K562 (cell line): ENCODE data around the gene CASKIN2. TPM values are rescaled to one million over a fixed set of nuclear protein-coding genes. Genes with fewer than 3 reads are reported as not detected.

Experiments
- ATAC-seq: fragments of 200-7000 bp; cut with Tn5 transposase; 3 replicates; pipeline ENCODE4 v1.9.1; 2020; ENCODE audit warnings: moderate library complexity
- BruUV-seq: library from RNA; stranded (reverse); fragments of 400-500 nt; replicated peaks from 2 replicates; lab custom pipeline; 2021; lab: Mats Ljungman, UMichigan
- CTCF ChIA-PET: fragments of 300-600 bp; formaldehyde crosslinking; extraction: SDS; loops from one replicate; lab custom pipeline; 2021; ENCODE audit warnings: low intra/inter-chr PET ratio; lab: Yijun Ruan, JAX
- POLR2A ChIA-PET: fragments of 300-600, 350-650 bp; sonication (Branson Sonifier 250); formaldehyde crosslinking; extraction: SDS; loops from one replicate; lab custom pipeline; 2021; ENCODE audit warnings: antibody characterized with exemption, inconsistent platforms; lab: Yijun Ruan, JAX
- DNase-seq, 4 experiments: peaks; one replicate each; pipeline versions ENCODE4 v3.0.0 to v3.0.0-alpha.2; 2011 to 2018; ENCODE audit warnings: low spot score in 3 of 4, mixed read lengths in 3 of 4; ENCODE audit errors: extremely low read depth in 1 of 4
- FAIRE-seq: peaks from 2 replicates; lab custom pipeline; 2011; peaks lifted over from hg19 to GRCh38; lab: Jason Lieb, UNC
- H2AFZ ChIP-seq: 2 replicates; pipeline ENCODE4 v1.6.0; 2011; ENCODE audit warnings: low read depth, low read length, control low read depth, inconsistent platforms
- H3K27ac ChIP-seq: fragments of 200-600 bp; 3 replicates; pipeline ENCODE4 v1.8.0; 2011; ENCODE audit warnings: low read depth, mild to moderate bottlenecking, control low read depth, inconsistent platforms, low read length, moderate library complexity, mixed read lengths; ENCODE audit errors: extremely low read depth
- H3K27me3 ChIP-seq, 2 experiments: fragments of 300-600 bp in 1 of 2; 2 replicates in 1 of 2; 3 replicates in 1 of 2; pipeline versions ENCODE4 v1.6.0 to v1.8.0; 2011; ENCODE audit warnings: inconsistent platforms in 2 of 2, low read length in 2 of 2, mild to moderate bottlenecking in 1 of 2, mixed read lengths in 1 of 2, moderate library complexity in 1 of 2; ENCODE audit not compliant: control insufficient read depth in 2 of 2, insufficient read depth in 2 of 2
- H3K36me3 ChIP-seq: fragments of 300-600 bp; 3 replicates; pipeline ENCODE4 v1.8.0; 2011; ENCODE audit warnings: mild to moderate bottlenecking, low read length, inconsistent platforms; ENCODE audit not compliant: control insufficient read depth, insufficient read depth
- H3K4me1 ChIP-seq, 2 experiments: fragments of 200-600 bp in 1 of 2; replicated peaks in 1 of 2; 2 replicates in 1 of 2; 3 replicates in 1 of 2; pipeline versions ENCODE4 v1.5.1 to v1.8.0; 2011; ENCODE audit warnings: inconsistent platforms in 2 of 2, low read length in 2 of 2, mild to moderate bottlenecking in 1 of 2, mixed read lengths in 1 of 2, moderate library complexity in 1 of 2; ENCODE audit not compliant: control insufficient read depth in 2 of 2, insufficient read depth in 2 of 2
- H3K4me2 ChIP-seq: 2 replicates; pipeline ENCODE4 v1.6.1; 2011; ENCODE audit warnings: low read length, control low read depth, inconsistent platforms, mixed read lengths; ENCODE audit not compliant: insufficient read depth
- H3K4me3 ChIP-seq: fragments of 200-600 bp; sonication (generic), shearing (Covaris generic); 2 replicates; pipeline ENCODE4 v1.5.1; 2016; ENCODE audit warnings: control low read depth, inconsistent platforms
- H3K79me2 ChIP-seq: fragments of 200-600 bp; 3 replicates; pipeline ENCODE4 v1.8.0; 2011; ENCODE audit warnings: low read length, inconsistent platforms; ENCODE audit not compliant: control insufficient read depth, insufficient read depth
- H3K9ac ChIP-seq, 2 experiments: 2 replicates each; pipeline versions ENCODE4 v1.6.0 to v1.6.1; 2011; ENCODE audit warnings: low read depth in 2 of 2, low read length in 2 of 2, control low read depth in 1 of 2, inconsistent platforms in 1 of 2, mild to moderate bottlenecking in 1 of 2, mixed read lengths in 1 of 2; ENCODE audit not compliant: insufficient read depth in 1 of 2
- H3K9me1 ChIP-seq: one replicate; pipeline ENCODE4 v1.6.0; 2011; ENCODE audit warnings: inconsistent platforms, mild to moderate bottlenecking, low read length, moderate library complexity; ENCODE audit not compliant: control insufficient read depth, insufficient read depth
- H3K9me3 ChIP-seq: replicated peaks from 2 replicates; pipeline ENCODE4 v1.5.1; 2011; ENCODE audit warnings: low read depth, low read length, inconsistent platforms; ENCODE audit not compliant: control insufficient read depth, insufficient read depth
- H4K20me1 ChIP-seq: replicated peaks from 2 replicates; pipeline ENCODE4 v1.6.1; 2011; ENCODE audit warnings: low read length, inconsistent platforms, mixed read lengths; ENCODE audit not compliant: control insufficient read depth, insufficient read depth
- CC2D1A ChIP-seq: fragments of 450-650 bp; IDR thresholded peaks from 2 replicates; pipeline ENCODE4 v1.6.1; 2017; ENCODE audit warnings: mild to moderate bottlenecking
- FOS ChIP-seq: IDR thresholded peaks from 3 replicates; pipeline ENCODE4 v1.6.1; 2011; ENCODE audit not compliant: insufficient read length; ENCODE audit errors: extremely low read depth
- POLR2G ChIP-seq: fragments of 200-400 bp; formaldehyde crosslinking; IDR thresholded peaks from 2 replicates; pipeline ENCODE4 v1.6.1; 2017; ENCODE audit warnings: low read depth, mild to moderate bottlenecking, antibody characterized with exemption, low read length, moderate library complexity
- RAD21 ChIP-seq, 2 experiments: fragments of 250-450 bp in 1 of 2; fragments of 450-650 bp in 1 of 2; sonication (Bioruptor Pico) in 1 of 2; formaldehyde crosslinking in 1 of 2; IDR thresholded peaks in 1 of 2; conservative IDR thresholded peaks in 1 of 2; 2 replicates each; pipeline versions ENCODE4 v1.4.0 to v1.8.0; 2020 to 2022; ENCODE audit warnings: mild to moderate bottlenecking in 2 of 2, moderate library complexity in 1 of 2
- RB1 ChIP-seq: fragments of 450-650 bp; IDR thresholded peaks from 2 replicates; pipeline ENCODE4 v1.6.1; 2017; ENCODE audit warnings: low read depth, mild to moderate bottlenecking
- ZBTB1 ChIP-seq: sonication (generic); formaldehyde crosslinking; IDR thresholded peaks from 2 replicates; pipeline ENCODE4 v1.8.1; 2023; ENCODE audit warnings: missing genetic modification reagents, low read depth, mild to moderate bottlenecking, borderline replicate concordance
- ZNF197 ChIP-seq: fragments of 200-800 bp; sonication (Bioruptor generic); IDR thresholded peaks from 2 replicates; pipeline ENCODE4 v1.6.1; 2016; ENCODE audit warnings: low read depth, missing genetic modification characterization, missing compliant biosample characterization
- WGBS: fragments of 100-300 bp; shearing (Covaris generic); methylation state at CpG from one replicate; pipeline ENCODE4 v1.1.6; 2016; ENCODE audit warnings: low coverage, mixed read lengths; ENCODE audit not compliant: insufficient coverage; ENCODE audit errors: missing lambda C conversion rate; 5-methylcytosine and 5-hydroxymethylcytosine counted together
- in situ Hi-C: fragments of 300-500 bp; cut with MboI; formaldehyde crosslinking; loops from 4 replicates; pipeline ENCODE4 v1.15.0; 2018; ENCODE audit warnings: inconsistent platforms, mixed read lengths
- intact Hi-C: fragments of 100-400 bp; cut with micrococcal nuclease; formaldehyde crosslinking; loops from 2 replicates; pipeline ENCODE4 v1.14.2; 2022
- polyA plus RNA-seq, 8 experiments: library from polyadenylated mRNA; depleted of rRNA in 4 of 8; stranded (reverse) in 5 of 8; unstranded in 3 of 8; fragments of >200 nt; fragmentation: Nextera tagmentation in 2 of 8; fragmentation: Illumina TruSeq in 1 of 8; extraction: Ambion mirVana in 2 of 8; extraction: Trizol in 1 of 8; gene quantifications; 2 replicates each; pipeline versions ENCODE4 v1.2.1 to v1.2.3, GENCODE V29; 2011 to 2014; ENCODE audit warnings: inconsistent platforms in 1 of 8, missing spikeins in 1 of 8
- total RNA-seq, 7 experiments: library from RNA; depleted of rRNA in 6 of 7; stranded (reverse); fragments of >200 nt in 6 of 7; fragmentation: Illumina TruSeq in 2 of 7; extraction: Trizol in 2 of 7; gene quantifications; 2 replicates each; pipeline versions ENCODE4 v1.2.1 to v1.2.3, GENCODE V29; 2011 to 2021; ENCODE audit warnings: low replicate concordance in 1 of 7
- TF ChIP-seq, protein P1 (sequence below), 2 experiments: fragments of 200-800 bp in 1 of 2; sonication (Bioruptor generic) in 1 of 2; sonication (generic) in 1 of 2; formaldehyde crosslinking in 1 of 2; IDR thresholded peaks in 1 of 2; conservative IDR thresholded peaks in 1 of 2; 2 replicates each; pipeline versions ENCODE4 v1.5.0 to v1.6.1; 2016 to 2020; ENCODE audit warnings: missing compliant biosample characterization in 1 of 2, missing genetic modification characterization in 1 of 2, missing genetic modification reagents in 1 of 2

Gene CASKIN2
- total and polyA plus RNA-seq, 9 of the 15 experiments (the other 6 are each of a cell fraction or from before 2014, with no cell fraction given) = 0.01 to 12.2 (median 2.1) TPM

DNA sequence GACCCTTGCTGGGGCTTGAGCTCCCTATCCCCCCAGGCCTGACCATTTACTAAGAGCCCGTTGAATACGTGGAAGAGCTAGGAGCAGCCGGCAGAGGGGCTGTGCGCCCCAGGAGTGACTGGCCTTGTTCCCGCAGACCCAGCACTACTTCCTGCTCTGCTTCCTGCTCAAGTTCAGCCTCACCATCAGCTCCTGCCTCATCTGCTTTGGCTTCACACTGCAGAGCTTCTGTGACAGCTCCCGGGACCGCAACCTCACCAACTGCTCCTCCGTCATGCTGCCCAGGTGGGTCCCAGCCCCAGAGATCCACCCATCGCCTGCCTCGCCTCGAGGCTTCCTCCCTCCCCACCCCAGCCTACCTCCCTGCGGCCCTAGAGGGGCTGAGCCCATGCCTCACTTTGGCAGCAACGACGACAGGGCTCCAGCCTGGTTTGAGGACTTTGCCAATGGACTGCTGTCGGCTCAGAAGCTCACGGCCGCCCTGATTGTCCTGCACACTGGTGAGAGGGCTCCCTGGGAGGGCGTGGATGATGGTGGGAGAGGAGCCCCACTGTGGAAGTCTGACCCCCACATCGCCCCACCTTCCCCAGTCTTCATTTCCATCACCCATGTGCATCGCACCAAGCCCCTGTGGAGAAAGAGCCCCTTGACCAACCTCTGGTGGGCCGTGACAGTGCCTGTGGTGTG lies 17.2 kb downstream of the CASKIN2 start:
- Histone ChIP-seq H3K4me1 (peaks cover 0 to 54% of the 10 kb centered on the region in 2 experiments; a peak in 2 of 5 replicates), H3K27me3 (no peaks in the 10 kb centered on the region), H3K79me2 (no peaks in the 10 kb centered on the region), H3K9ac (no peak overlapping the region; a peak in 1 of 4 replicates), H3K4me3 (no peak overlapping the region), H2AFZ (no peak overlapping the region), H4K20me1 (no peaks in the 10 kb centered on the region), H3K9me1 (peaks cover 3% of the 10 kb centered on the region), H3K27ac (no peak overlapping the region), H3K9me3 (no peaks in the 10 kb centered on the region), H3K4me2 (no peak overlapping the region), H3K36me3 (peaks cover 49% of the 10 kb centered on the region; the same call in 2 of the 3 replicates)
- intact Hi-C loops (no loop called here), in situ Hi-C loops (loop anchor here (5.0 kb wide), 1 partner anchor 71 kb away; no protein-coding TSS in a partner anchor)
- peak; percentile 19; the same call in 1 of the 2 replicates for TF ChIP-seq POLR2G
- no peak for TF ChIP-seq ZBTB1 (CRISPR knock-in tag)
- TF ChIP-seq RB1 = no peak
- 82% methylated on average over 15 of the region's 21 CpGs for WGBS
- POLR2A ChIA-PET = interaction anchor here (0.5 to 2.8 kb wide), 9 partner anchors 8 to 917 kb away, joined by 3 to 9 read pairs (median 4); no protein-coding TSS in a partner anchor
- FAIRE-seq (no peak), ATAC-seq (no peak), DNase-seq (no peak)
- BruUV-seq = no TSS peak
- CTCF ChIA-PET = no interaction called here

DNA sequence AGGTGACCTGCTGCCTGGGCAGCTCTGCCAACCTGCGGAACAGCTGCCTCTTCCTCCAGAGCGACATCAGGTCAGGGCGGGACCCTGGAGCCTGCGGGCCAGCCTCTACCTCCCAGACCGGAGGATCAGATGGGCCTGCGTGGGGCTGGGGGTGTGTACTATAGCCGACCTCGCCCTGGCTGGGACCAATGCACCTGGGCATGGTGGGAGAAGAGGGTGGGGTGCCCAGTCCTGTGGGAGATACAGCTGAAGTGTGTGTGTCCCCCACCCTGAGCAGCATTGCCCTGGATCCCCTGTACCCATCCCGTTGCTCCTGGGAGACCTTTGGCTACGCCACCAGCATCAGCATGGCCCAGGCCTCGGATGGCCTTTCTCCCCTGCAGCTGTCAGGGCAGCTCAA lies 19.3 kb downstream of the CASKIN2 start:
- Histone ChIP-seq H3K36me3 (peaks cover 61% of the 10 kb centered on the region; the same call in 2 of the 3 replicates), H3K4me1 (peaks cover 0 to 40% of the 10 kb centered on the region in 2 experiments; a peak in 2 of 5 replicates), H3K27ac (no peak overlapping the region), H3K9me1 (peaks cover 3% of the 10 kb centered on the region), H3K27me3 (no peaks in the 10 kb centered on the region), H4K20me1 (no peaks in the 10 kb centered on the region), H3K79me2 (no peaks in the 10 kb centered on the region), H3K4me2 (no peak overlapping the region), H2AFZ (no peak overlapping the region), H3K9me3 (no peaks in the 10 kb centered on the region), H3K9ac (no peak overlapping the region), H3K4me3 (no peak overlapping the region)
- ChIA-PET POLR2A (interaction anchor here (0.6 to 1.0 kb wide), 3 partner anchors 77 to 219 kb away, joined by 3 to 4 read pairs (median 3); no protein-coding TSS in a partner anchor), CTCF (no interaction called here)
- intact Hi-C loops = no loop called here
- DNase-seq (no peak), FAIRE-seq (no peak), ATAC-seq (no peak)
- WGBS = 80% methylated on average over 8 of the region's 11 CpGs
- in situ Hi-C loops = loop anchor here (5.0 kb wide), 1 partner anchor 69 kb away; no protein-coding TSS in a partner anchor
- TF ChIP-seq CC2D1A = no peak
- TF ChIP-seq POLR2G = 0 out of 2 replicates have a peak, but pooled peaks have one; percentile 31
- no peak for TF ChIP-seq FOS
- no peak for TF ChIP-seq ZNF197
- TF ChIP-seq, protein P1, sequence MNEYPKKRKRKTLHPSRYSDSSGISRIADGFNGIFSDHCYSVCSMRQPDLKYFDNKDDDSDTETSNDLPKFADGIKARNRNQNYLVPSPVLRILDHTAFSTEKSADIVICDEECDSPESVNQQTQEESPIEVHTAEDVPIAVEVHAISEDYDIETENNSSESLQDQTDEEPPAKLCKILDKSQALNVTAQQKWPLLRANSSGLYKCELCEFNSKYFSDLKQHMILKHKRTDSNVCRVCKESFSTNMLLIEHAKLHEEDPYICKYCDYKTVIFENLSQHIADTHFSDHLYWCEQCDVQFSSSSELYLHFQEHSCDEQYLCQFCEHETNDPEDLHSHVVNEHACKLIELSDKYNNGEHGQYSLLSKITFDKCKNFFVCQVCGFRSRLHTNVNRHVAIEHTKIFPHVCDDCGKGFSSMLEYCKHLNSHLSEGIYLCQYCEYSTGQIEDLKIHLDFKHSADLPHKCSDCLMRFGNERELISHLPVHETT (CRISPR knock-in tag; conservative IDR thresholded peaks at IDR 0.05 in 1 of 2, IDR thresholded peaks at IDR 0.05 in 1 of 2) = no peak
- TF ChIP-seq RAD21 (CRISPR knock-in tag; conservative IDR thresholded peaks at IDR 0.05 in 1 of 2, IDR thresholded peaks at IDR 0.05 in 1 of 2) = no peak
- BruUV-seq = no TSS peak
